ENCODE data around the gene CCDC85C. TPM values are rescaled to one million over a fixed set of nuclear protein-coding genes. Genes with fewer than 3 reads are reported as not detected.
A peak's percentile ranks its signal among the peaks of the same experiment; 100 is the strongest.

Gene CCDC85C
- total and polyA plus RNA-seq, 10 of the 15 experiments (the other 5 are each of a cell fraction or from before 2014, with no cell fraction given): 0.03 to 3.6 (median 1.1) TPM

DNA sequence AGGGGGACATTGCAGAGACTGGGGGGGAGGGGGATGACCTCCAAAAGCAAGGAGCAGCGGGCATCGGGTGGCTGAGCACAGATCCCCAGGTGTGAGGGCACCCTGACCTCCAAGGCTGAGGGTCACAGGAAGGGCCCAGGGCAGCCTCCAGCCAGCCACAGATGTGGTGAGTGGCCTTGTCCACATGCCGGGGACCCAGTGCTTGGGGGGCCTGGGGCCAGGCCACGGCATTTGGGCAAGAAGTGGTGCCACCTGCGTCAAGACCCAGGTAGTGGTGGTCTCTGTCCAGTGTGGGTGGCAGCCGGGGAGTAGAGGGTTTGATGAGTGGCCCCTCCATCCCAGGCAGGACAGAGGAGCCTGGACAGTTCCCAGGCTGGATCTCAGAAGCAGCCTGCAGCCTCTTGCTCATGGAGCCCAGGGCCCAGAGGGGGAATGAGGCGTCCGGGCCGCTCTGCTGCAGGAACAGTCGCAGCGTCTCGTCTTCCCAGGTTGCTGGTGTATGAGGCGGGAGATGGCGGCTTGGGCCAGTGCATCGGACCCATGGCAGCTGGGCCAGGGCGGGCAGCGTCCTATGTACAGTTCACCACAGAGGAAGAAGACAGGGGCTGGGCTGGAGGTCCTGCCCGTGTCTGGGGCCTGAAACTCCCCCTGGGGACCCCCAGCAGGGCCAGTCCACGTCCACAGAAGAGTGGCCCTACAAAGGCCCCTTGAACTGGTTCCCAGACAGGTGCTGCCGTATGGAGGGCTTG is 89.3 kb downstream of the CCDC85C start:
- 73% methylated on average over 20 of the region's 20 CpGs for WGBS (ENCODE audit: insufficient coverage, insufficient replicate concordance, low lambda C conversion rate, missing lambda C conversion rate)
- peaks cover 0 to 7% of the 10 kb centered on the region in 2 experiments; a peak in 2 of 4 replicates for H3K36me3 ChIP-seq (ENCODE audit: control insufficient read depth in 2 of 2, insufficient read depth in 2 of 2, low read length in 1 of 2)
- no peaks in the 10 kb centered on the region for H3K27me3 ChIP-seq (replicated peaks in 1 of 2; ENCODE audit: control insufficient read depth in 2 of 2, insufficient read depth in 2 of 2, low read length in 1 of 2)
- DNase-seq (ENCODE audit: low read depth, low spot score): no peak
- no peak for TF ChIP-seq ZSCAN29 (IDR thresholded peaks at IDR 0.05)
- TF ChIP-seq SIX5 (IDR thresholded peaks at IDR 0.05; ENCODE audit: low read depth, low read length, severe bottlenecking): no peak
- TF ChIP-seq POLR2AphosphoS5 (IDR thresholded peaks at IDR 0.05; ENCODE audit: low read length): 0 out of 2 replicates have a peak, but pooled peaks have one; percentile 2
- peak; percentile 44; the same call in 1 of the 2 replicates for TF ChIP-seq POLR2A (IDR thresholded peaks at IDR 0.05; ENCODE audit: low read depth, low read length)
- H3K79me2 ChIP-seq (ENCODE audit: control insufficient read depth, insufficient read depth, low read length): no peaks in the 10 kb centered on the region
- no peak overlapping the region for H3K4me3 ChIP-seq
- H3K9ac ChIP-seq (ENCODE audit: control insufficient read depth, insufficient read depth, low read length): no peak overlapping the region
- in situ Hi-C loops (cut with MboI) (no loop called here), intact Hi-C loops (cut with micrococcal nuclease; ENCODE audit: unreplicated experiment) (no loop called here)
- H4K20me1 ChIP-seq (ENCODE audit: control insufficient read depth, insufficient read depth): no peaks in the 10 kb centered on the region
- H3K9me3 ChIP-seq (replicated peaks; ENCODE audit: control insufficient read depth, insufficient read depth, low read length): no peaks in the 10 kb centered on the region
- ChIA-PET RAD21 (ENCODE audit: unreplicated experiment) (no interaction called here), POLR2A (no interaction called here), SMC1A (ENCODE audit: uncharacterized antibody, unreplicated experiment) (no interaction called here), CTCF (no interaction called here)
- H3K27ac ChIP-seq (ENCODE audit: control insufficient read depth, insufficient read depth): no peak overlapping the region
- H3K4me2 ChIP-seq (ENCODE audit: control insufficient read depth, insufficient read depth): no peak overlapping the region
- no peak overlapping the region for H2AFZ ChIP-seq (ENCODE audit: control insufficient read depth, low read depth, low read length)
- no peaks in the 10 kb centered on the region for H3K4me1 ChIP-seq (ENCODE audit: control insufficient read depth, insufficient read depth, low read length)
- no peak for ATAC-seq
- no TSS peak for BruUV-seq (replicated peaks)
- FAIRE-seq: no peak

DNA sequence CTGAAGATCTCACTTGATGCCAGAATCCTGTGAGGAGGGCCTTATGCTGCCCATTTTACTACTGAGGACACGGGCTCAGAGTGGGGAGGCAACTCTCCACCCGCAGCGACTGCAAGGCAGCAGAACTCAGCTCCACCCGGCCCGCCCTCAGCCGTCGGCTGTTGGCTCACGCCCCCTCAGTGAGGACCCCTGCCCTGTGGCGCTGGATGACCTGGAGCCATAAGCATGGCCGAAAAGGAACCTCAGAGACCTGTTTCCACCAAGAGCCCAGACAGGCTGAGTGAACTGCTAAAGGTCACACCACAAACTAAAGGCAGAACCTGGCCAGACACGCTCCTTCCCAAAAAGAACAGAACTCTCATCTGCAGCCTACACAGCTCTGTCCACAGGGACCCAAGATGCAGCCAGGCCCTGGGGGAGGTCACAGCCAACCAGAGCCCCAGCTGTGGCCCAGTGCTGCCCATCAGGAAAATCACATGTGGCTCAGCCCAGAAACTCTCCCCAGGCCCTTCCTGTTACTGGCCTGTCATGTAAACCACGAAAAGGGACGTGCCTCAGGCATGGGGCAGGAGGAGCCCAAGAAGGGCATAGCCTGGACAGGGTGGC is 90.0 kb downstream of the CCDC85C start:
- POLR2A ChIA-PET: interaction anchor here (0.5 kb wide), 1 partner anchor 222 kb away, joined by 4 read pairs; no protein-coding TSS in a partner anchor
- Histone ChIP-seq H3K79me2 (ENCODE audit: control insufficient read depth, insufficient read depth, low read length) (no peaks in the 10 kb centered on the region), H3K27me3 (replicated peaks in 1 of 2; ENCODE audit: control insufficient read depth in 2 of 2, insufficient read depth in 2 of 2, low read length in 1 of 2) (no peaks in the 10 kb centered on the region), H2AFZ (ENCODE audit: control insufficient read depth, low read depth, low read length) (no peak overlapping the region), H3K9ac (ENCODE audit: control insufficient read depth, insufficient read depth, low read length) (no peak overlapping the region), H3K4me1 (ENCODE audit: control insufficient read depth, insufficient read depth, low read length) (no peaks in the 10 kb centered on the region), H3K9me3 (replicated peaks; ENCODE audit: control insufficient read depth, insufficient read depth, low read length) (no peaks in the 10 kb centered on the region), H3K36me3 (ENCODE audit: control insufficient read depth in 2 of 2, insufficient read depth in 2 of 2, low read length in 1 of 2) (peaks cover 3 to 11% of the 10 kb centered on the region in 2 experiments; a peak in 2 of 4 replicates), H3K4me2 (ENCODE audit: control insufficient read depth, insufficient read depth) (no peak overlapping the region), H3K4me3 (no peak overlapping the region), H3K27ac (ENCODE audit: control insufficient read depth, insufficient read depth) (no peak overlapping the region), H4K20me1 (ENCODE audit: control insufficient read depth, insufficient read depth) (no peaks in the 10 kb centered on the region)
- peak; percentile 21; the same call in 1 of the 2 replicates for TF ChIP-seq POLR2A (IDR thresholded peaks at IDR 0.05; ENCODE audit: low read depth, low read length)
- TF ChIP-seq NR2C1 (IDR thresholded peaks at IDR 0.05): no peak
- intact Hi-C loops (cut with micrococcal nuclease; ENCODE audit: unreplicated experiment) (no loop called here), in situ Hi-C loops (cut with MboI) (no loop called here)
- DNase-seq (ENCODE audit: low read depth, low spot score) (no peak), FAIRE-seq (no peak), ATAC-seq (no peak)
- WGBS (ENCODE audit: insufficient coverage, insufficient replicate concordance, low lambda C conversion rate, missing lambda C conversion rate): 93% methylated on average over 13 of the region's 13 CpGs
- BruUV-seq (replicated peaks): no TSS peak
- CTCF ChIA-PET: no interaction called here
- SMC1A ChIA-PET (ENCODE audit: uncharacterized antibody, unreplicated experiment): no interaction called here
- RAD21 ChIA-PET (ENCODE audit: unreplicated experiment): no interaction called here

All from GM12878 (cell line).